DMS 273 treated with DMSO at 0.1 percent for 48 hours (cell line): Measurements from ENCODE around the gene ANXA11.
A peak's percentile ranks its signal among the peaks of the same experiment; 100 is the strongest.
"Not testable (repeated sequence)": the region's sequence is repeated elsewhere in the genome, so short reads cannot be mapped to it uniquely, and the experiment has no call there.

Source experiments
- DNase-seq: peaks from one replicate; lab custom pipeline; 2025; lab: John Stamatoyannopoulos, UW

Gene ANXA11

GRCh38 chr10:80205477-80206276, at the start of gene ANXA11:
Gene ANXA11, minus strand, starts transcription at chr10:80205537. Its CDS starts 32,676 bp downstream, at chr10:80172861.
- peak; percentile 46 for DNase-seq

DNA sequence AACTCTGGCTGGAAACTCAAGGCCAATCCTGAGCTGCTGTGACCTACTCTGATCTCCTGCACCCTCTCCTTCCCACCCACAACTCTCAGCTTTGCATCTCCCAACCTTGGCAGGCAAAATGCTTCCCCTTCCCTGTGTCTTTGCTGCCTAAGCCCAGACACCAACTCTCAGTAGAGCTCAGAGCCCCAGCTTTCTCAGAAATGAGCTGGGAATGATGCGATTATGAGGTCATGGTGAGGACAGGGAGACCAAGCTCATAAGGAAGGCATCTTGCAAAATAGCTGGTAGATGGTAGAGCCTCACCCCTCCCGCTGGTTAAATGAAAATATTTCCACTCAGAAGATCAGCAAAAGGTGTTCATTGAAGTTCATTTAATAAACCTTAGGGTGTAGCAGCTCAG, 49.4 kb upstream of the ANXA11 start:
- not testable (repeated sequence) for DNase-seq

GRCh38 chr10:80253963-80254271, 48.6 kb upstream of the ANXA11 start:
- DNase-seq: not testable (repeated sequence)

DNA sequence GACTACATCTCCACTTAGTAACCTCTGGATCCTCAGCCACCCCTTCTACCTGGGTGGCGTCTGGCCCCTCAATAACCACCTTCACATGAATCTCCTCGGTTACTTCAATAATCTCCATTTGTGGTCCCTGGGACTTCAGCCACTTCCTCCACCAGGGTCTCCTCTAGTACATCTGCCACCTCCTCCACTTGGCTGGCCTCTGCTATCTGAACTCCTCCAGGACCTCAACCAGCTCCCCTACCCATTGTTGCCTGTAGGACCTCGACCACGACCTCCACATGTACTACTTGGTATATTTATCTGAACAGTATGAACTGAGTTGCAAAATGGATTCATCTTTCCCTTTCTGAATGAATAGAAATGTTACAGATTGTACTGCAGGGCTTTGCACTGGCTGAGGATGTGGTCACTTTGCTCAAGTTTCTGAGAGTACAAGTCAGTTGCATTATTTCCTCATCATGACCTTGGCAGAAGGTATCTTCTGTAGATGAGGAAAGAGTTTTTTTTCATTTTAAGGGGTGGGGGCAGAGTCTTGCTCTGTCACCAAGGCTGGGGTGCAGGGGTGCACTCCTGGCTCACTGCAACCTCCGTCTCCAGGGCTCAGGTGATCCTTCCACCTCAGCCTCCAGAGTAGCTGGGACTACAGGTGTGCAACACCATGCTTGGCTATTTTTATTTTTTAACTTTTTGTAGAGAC, 48.1 kb upstream of the ANXA11 start:
- no peak for DNase-seq

DNA sequence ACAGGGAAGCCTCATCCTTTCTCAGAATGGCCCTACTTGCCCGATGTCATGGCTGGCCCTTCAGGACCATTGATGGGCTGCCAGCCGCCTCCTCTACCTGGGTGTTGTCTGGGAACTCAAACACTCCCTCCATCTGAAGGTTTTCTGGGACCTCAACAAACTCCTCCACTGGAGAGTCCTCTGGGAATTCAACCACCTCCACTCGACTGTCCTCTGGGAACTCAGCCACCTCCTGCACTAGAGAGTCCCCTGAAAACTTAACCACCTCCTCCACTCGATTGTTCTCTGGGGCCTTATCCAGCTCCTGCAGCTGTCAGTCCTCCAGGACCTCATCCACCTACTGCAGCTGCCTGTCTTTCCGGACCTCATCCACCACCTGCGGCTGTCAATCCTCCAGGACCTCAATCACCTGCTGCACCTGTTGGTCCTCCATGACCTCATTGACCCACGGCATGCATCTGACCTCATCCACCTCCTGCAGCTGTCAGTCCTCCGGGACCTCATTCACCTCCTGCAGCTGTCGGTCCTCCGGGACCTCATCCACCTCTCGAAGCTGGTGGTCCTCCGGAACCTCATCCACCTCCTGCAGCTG, 47.1 kb upstream of the ANXA11 start:
- no peak for DNase-seq

GRCh38 chr10:80251703-80252280, 46.5 kb upstream of the ANXA11 start:
- DNase-seq: not testable (repeated sequence)

DNA sequence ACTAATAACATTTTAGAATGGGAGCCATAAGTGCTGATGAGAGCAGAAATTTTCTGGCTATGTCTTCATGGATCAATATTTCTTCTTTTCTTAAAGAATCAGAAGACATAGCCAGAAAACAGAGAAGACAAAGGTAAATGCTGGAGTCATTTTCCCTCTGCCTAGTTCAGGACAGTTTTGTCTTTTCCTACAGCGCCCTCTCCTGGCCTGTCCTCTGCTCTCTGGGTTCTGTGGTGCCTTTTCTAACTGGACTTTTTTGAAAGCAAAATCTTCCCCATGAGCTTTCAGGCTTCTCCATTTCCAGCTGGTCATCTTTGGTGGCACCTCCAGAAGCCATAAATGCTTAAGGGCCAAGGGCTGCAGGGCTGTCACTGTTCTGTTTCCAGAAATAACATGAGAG, 45.1 kb upstream of the ANXA11 start:
- not testable (repeated sequence) for DNase-seq

DNA sequence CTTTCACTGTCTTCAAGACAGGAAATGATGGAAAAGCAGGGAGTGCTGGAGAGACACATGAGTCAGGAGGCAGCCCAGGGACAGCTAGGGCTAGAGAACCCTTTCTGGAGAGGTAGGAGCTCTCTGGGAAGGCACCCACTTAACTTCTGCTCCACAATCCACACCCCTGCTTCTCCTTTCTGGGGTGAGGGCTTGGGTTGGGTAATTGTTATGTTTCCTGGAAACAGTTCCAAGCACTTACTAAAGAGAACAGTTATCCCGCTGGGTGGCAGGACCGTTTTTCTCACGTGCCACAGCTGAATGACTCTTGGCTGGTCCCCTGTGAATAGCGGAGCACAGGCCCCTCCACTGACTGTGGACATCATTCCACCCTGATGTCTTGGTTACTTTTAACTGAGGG, 44.6 kb upstream of the ANXA11 start:
- DNase-seq: not testable (repeated sequence)

DNA sequence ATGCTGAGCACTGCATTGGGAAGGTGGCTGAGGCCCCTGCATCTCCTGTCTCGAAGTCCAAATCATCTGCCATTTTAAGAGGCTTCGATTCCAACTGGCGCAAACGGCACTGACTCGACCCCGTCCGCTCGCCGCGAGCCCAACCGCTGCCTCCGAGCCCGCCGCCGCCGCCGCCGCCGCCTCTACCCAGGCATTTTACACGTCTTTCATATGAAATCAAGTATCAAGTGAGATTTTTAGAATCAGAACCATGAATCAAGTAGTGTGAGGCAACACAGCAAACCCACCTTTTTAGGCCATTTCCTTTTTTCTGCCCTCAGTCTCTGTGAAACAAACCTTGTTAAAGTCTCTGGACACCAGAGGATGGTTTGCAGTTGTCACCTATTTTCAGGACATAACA, 42.3 kb upstream of the ANXA11 start:
- DNase-seq: not testable (repeated sequence)

DNA sequence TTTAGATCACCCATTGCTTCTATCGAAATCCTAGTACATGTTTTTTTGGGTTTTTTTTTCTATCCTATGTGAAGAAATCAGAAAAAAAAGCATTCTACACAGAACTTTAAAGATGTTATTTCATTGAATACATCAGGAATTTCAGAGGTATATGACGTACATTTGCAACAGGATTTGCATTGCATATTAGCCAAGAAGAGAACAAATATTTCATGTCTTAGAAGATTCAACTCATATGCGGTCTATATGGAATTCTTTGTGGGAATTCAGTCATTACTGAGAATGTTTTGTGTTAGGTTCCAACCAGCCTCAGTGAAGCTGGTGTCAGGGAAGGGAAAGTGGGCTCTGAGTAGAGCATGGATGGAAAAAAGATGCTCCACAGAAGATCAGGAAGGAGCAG, 39.0 kb upstream of the ANXA11 start:
- DNase-seq: not testable (repeated sequence)

- DNase-seq: not testable (repeated sequence)
Measured at GRCh38 chr10:80242341-80242740, 37.0 kb upstream of the ANXA11 start.

- not testable (repeated sequence) for DNase-seq
Measured at GRCh38 chr10:80236457-80236856, 31.1 kb upstream of the ANXA11 start.

GRCh38 chr10:80234331-80235235, 29.2 kb upstream of the ANXA11 start:
- DNase-seq: not testable (repeated sequence)

GRCh38 chr10:80233871-80234270, 28.5 kb upstream of the ANXA11 start:
- DNase-seq: not testable (repeated sequence)

GRCh38 chr10:80226723-80227122, 21.4 kb upstream of the ANXA11 start:
- not testable (repeated sequence) for DNase-seq

GRCh38 chr10:80223031-80223419, 17.7 kb upstream of the ANXA11 start:
- not testable (repeated sequence) for DNase-seq

DNA sequence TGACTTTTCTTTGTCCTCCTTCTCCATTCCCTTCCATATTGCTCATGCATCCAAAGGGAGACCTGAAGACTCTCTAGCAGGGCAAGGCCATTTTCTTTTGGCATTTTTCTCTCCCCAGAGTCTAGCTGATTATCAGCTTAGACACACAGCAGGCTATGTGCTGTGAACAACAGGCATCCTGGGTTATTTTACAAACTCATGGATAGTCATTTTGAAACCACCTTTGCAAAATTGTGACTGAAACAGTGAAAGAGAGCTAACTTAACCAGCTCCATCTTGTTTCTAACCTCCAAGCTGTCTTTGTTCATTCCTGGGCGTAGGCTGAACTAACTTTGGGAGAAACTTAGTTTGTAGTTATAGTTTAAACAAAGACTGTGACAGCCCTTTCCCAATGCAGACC, 13.5 kb upstream of the ANXA11 start:
- not testable (repeated sequence) for DNase-seq

GRCh38 chr10:80214368-80214982, 9.1 kb upstream of the ANXA11 start:
- not testable (repeated sequence) for DNase-seq

DNA sequence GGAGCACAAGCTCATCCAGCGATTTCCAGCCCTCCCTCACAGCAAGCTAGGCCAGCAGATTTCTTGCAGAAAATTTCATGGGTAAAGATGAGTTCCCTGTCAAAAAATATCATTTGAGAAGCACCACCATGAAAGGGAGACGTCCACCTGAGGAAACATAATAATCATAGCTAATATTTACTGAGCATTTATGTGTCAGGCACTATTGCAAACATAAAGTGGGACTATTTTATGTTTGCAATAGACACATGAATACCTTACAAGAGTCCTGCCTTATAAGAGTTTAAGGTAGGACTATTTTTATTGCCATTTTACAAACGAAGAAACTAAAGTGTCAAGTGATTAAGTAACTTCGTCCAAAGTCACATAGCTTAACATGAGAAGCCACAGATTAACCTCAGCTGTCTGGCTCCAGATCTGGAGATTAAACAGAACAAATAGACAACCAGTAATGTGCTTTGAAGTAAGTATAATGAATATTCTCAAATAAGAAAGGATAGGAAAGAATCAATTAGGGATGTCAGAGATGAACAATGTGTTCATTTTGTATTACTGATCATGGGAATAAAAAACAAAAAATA, 7.3 kb upstream of the ANXA11 start:
- not testable (repeated sequence) for DNase-seq

- DNase-seq: no peak
Measured at GRCh38 chr10:80211786-80212185, 6.4 kb upstream of the ANXA11 start.

GRCh38 chr10:80210259-80210658, 4.9 kb upstream of the ANXA11 start:
- DNase-seq: no peak
